CD4-positive, alpha-beta T cell (primary cell): ENCODE results near the gene PTX3. TPM values are rescaled to one million over a fixed set of nuclear protein-coding genes. Genes with fewer than 3 reads are reported as not detected.

Experiments used
- ATAC-seq: fragments of 200-7000 bp; cut with Tn5 transposase; one replicate; pipeline ENCODE4 v1.10.0; 2022; ENCODE audit warnings: mild to moderate bottlenecking; ENCODE audit not compliant: poor library complexity
- CTCF ChIA-PET: fragments of 350-600 bp; sonication (Branson Sonifier 250); formaldehyde crosslinking; loops from one replicate; lab custom pipeline; 2021; ENCODE audit warnings: antibody characterized with exemption, inconsistent platforms; lab: Charles Lee
- POLR2A ChIA-PET: fragments of 350-600 bp; sonication (Branson Sonifier 250); formaldehyde crosslinking; loops from one replicate; lab custom pipeline; 2021; ENCODE audit warnings: antibody characterized with exemption, inconsistent platforms; lab: Charles Lee
- DNase-seq, 14 experiments: peaks; one replicate each; pipeline ENCODE4 v3.0.0-alpha.2; 2013 to 2020; ENCODE audit warnings: mixed read lengths in 2 of 14
- H3K27ac ChIP-seq, 2 donors: one replicate each; pipeline versions ENCODE4 v1.5.1 to v1.7.0; 2013; ENCODE audit warnings: low read length in 2 of 2, low read depth in 1 of 2, mild to moderate bottlenecking in 1 of 2
- H3K27me3 ChIP-seq, 2 experiments: 1 replicate in 1 of 2; 2 replicates in 1 of 2; pipeline versions ENCODE4 v1.6.1 to v1.7.0; 2013; ENCODE audit warnings: low read length in 2 of 2, control low read depth in 1 of 2, mild to moderate bottlenecking in 1 of 2, moderate library complexity in 1 of 2; ENCODE audit not compliant: insufficient read depth in 2 of 2, control insufficient read depth in 1 of 2
- H3K36me3 ChIP-seq: one replicate; pipeline ENCODE4 v1.6.1; 2013; ENCODE audit warnings: low read length, control low read depth; ENCODE audit not compliant: insufficient read depth
- H3K4me1 ChIP-seq: one replicate; pipeline ENCODE4 v1.6.1; 2013; ENCODE audit warnings: low read length, control low read depth; ENCODE audit not compliant: insufficient read depth
- H3K4me3 ChIP-seq: one replicate; pipeline ENCODE4 v1.5.1; 2013; ENCODE audit warnings: mild to moderate bottlenecking, low read length, moderate library complexity
- H3K9me3 ChIP-seq, 2 experiments: 1 replicate in 1 of 2; 2 replicates in 1 of 2; pipeline versions ENCODE4 v1.6.1 to v1.7.0; 2013; ENCODE audit warnings: low read length in 2 of 2, mild to moderate bottlenecking in 2 of 2, control low read depth in 1 of 2, moderate library complexity in 1 of 2; ENCODE audit not compliant: control insufficient read depth in 1 of 2, insufficient read depth in 1 of 2
- H3K27ac Mint-ChIP-seq: one replicate; pipeline ENCODE4 v1.8.0; 2020; ENCODE audit warnings: mixed read lengths
- H3K27me3 Mint-ChIP-seq: one replicate; pipeline ENCODE4 v1.8.0; 2021; ENCODE audit warnings: mixed read lengths
- H3K36me3 Mint-ChIP-seq: one replicate; pipeline ENCODE4 v1.8.0; 2021; ENCODE audit warnings: low read depth, mixed read lengths
- H3K4me1 Mint-ChIP-seq: one replicate; pipeline ENCODE4 v1.8.0; 2021; ENCODE audit warnings: low read depth, mixed read lengths
- H3K4me3 Mint-ChIP-seq: one replicate; pipeline ENCODE4 v1.8.0; 2020; ENCODE audit warnings: mild to moderate bottlenecking, mixed read lengths
- H3K9me3 Mint-ChIP-seq: one replicate; pipeline ENCODE4 v1.8.0; 2020; ENCODE audit warnings: mixed read lengths
- CTCF ChIP-seq: fragments of 200-600 bp; IDR thresholded peaks from one replicate; pipeline ENCODE4 v1.8.0; 2022; ENCODE audit warnings: antibody characterized with exemption, mild to moderate bottlenecking
- intact Hi-C, 2 experiments: fragments of 100-400 bp; cut with DNase I in 1 of 2; cut with micrococcal nuclease in 1 of 2; formaldehyde crosslinking; loops; one replicate each; pipeline versions ENCODE4 v1.15.1 to v1.9.0; 2023 to 2025; cut with DNase I, micrococcal nuclease
- total RNA-seq, 174 experiments: library from RNA in 2 of 174; stranded (reverse) in 2 of 174; gene quantifications; one replicate each; pipeline ENCODE4 v1.2.3 and lab custom pipeline; 2021 to 2026

PTX3 gene
- total RNA-seq, 2 experiments from 2014 or later, result 0.16 to 0.34 TPM

- intact Hi-C loops, result no loop called here
- H3K27me3 Mint-ChIP-seq, result peaks cover 18% of the 10 kb centered on the region
Measured at GRCh38 chr3:157463816-157464215, 27.2 kb downstream of the PTX3 start.

GRCh38 chr3:157464321-157464720, 27.7 kb downstream of the PTX3 start:
- Mint-ChIP-seq H3K36me3 (no peaks in the 10 kb centered on the region), H3K27me3 (peaks cover 15% of the 10 kb centered on the region), H3K9me3 (no peaks in the 10 kb centered on the region), H3K27ac (no peak overlapping the region), H3K4me1 (no peaks in the 10 kb centered on the region), H3K4me3 (no peak overlapping the region)
- peaks cover 0 to 3% of the 10 kb centered on the region in 2 experiments for H3K27me3 ChIP-seq
- H3K4me3 ChIP-seq, result no peak overlapping the region
- intact Hi-C loops, result no loop called here
- H3K36me3 ChIP-seq, result no peaks in the 10 kb centered on the region
- ChIA-PET POLR2A (no interaction called here), CTCF (no interaction called here)
- ATAC-seq, result no peak
- no peak overlapping the region for H3K27ac ChIP-seq
- TF ChIP-seq CTCF, result no peak
- no peaks in the 10 kb centered on the region for H3K4me1 ChIP-seq
- DNase-seq, result no peak
- no peaks in the 10 kb centered on the region for H3K9me3 ChIP-seq

More at GRCh38 chr3:157463816-157464215, 27.2 kb downstream of the PTX3 start:
- H3K4me1 ChIP-seq, result no peaks in the 10 kb centered on the region
- no peak for DNase-seq
- Mint-ChIP-seq H3K4me1 (no peaks in the 10 kb centered on the region), H3K36me3 (no peaks in the 10 kb centered on the region), H3K27ac (no peak overlapping the region), H3K9me3 (no peaks in the 10 kb centered on the region), H3K4me3 (no peak overlapping the region)
- peaks cover 0 to 3% of the 10 kb centered on the region in 2 experiments for H3K9me3 ChIP-seq
- CTCF ChIA-PET, result no interaction called here
- TF ChIP-seq CTCF, result no peak
- peaks cover 0 to 3% of the 10 kb centered on the region in 2 experiments for H3K27me3 ChIP-seq
- POLR2A ChIA-PET, result no interaction called here
- no peak overlapping the region for H3K4me3 ChIP-seq
- no peaks in the 10 kb centered on the region for H3K36me3 ChIP-seq
- no peak for ATAC-seq
- H3K27ac ChIP-seq, result no peak overlapping the region

GRCh38 chr3:157465741-157466140, 29.1 kb downstream of the PTX3 start:
- CTCF ChIA-PET, result no interaction called here
- no peak for TF ChIP-seq CTCF

More at GRCh38 chr3:157465741-157466140, 29.1 kb downstream of the PTX3 start:
- Histone ChIP-seq H3K9me3 (no peaks in the 10 kb centered on the region), H3K27me3 (no peaks in the 10 kb centered on the region), H3K4me1 (no peaks in the 10 kb centered on the region), H3K36me3 (no peaks in the 10 kb centered on the region), H3K27ac (no peak overlapping the region), H3K4me3 (no peak overlapping the region)
- no peaks in the 10 kb centered on the region for H3K9me3 Mint-ChIP-seq
- DNase-seq, result no peak
- POLR2A ChIA-PET, result no interaction called here
- intact Hi-C loops, result no loop called here
- H3K4me1 Mint-ChIP-seq, result no peaks in the 10 kb centered on the region
- H3K4me3 Mint-ChIP-seq, result no peak overlapping the region
- ATAC-seq, result no peak
- peaks cover under 1% of the 10 kb centered on the region for H3K27me3 Mint-ChIP-seq
- no peaks in the 10 kb centered on the region for H3K36me3 Mint-ChIP-seq
- H3K27ac Mint-ChIP-seq, result no peak overlapping the region
